ENCODE data around the gene TFEB.

DNA sequence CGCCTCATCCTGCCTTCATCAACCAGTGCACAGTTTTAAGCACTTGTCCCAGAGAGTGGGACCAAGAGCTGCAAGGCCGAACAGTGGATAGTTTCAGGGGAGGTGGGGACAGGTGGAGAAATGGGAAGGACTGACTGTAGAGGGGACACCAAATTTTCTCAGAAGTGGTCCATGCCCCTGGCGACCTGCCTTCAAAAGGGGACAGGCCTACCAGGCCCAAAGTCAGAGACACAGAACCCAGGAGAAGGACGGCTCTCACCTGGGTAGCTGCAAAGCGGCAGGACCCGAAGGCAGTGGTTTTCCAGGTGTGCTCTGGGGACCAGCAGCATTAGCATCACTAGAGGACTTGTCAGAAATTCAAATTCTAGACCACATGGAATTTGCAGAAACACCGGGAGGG is 5.8 kb downstream of the TFEB start:
- TF ChIP-seq CTCF (IDR thresholded peaks at IDR 0.05) (no peak), POLR2A (IDR thresholded peaks at IDR 0.05) (no peak), POLR2AphosphoS5 (IDR thresholded peaks at IDR 0.05) (no peak)
